ENCODE measurements around the gene SNPH.

SNPH gene

GRCh38 chr20:1325173-1326030, 59.3 kb downstream of the SNPH start:
- DNase-seq, result peak; percentile 76

DNA sequence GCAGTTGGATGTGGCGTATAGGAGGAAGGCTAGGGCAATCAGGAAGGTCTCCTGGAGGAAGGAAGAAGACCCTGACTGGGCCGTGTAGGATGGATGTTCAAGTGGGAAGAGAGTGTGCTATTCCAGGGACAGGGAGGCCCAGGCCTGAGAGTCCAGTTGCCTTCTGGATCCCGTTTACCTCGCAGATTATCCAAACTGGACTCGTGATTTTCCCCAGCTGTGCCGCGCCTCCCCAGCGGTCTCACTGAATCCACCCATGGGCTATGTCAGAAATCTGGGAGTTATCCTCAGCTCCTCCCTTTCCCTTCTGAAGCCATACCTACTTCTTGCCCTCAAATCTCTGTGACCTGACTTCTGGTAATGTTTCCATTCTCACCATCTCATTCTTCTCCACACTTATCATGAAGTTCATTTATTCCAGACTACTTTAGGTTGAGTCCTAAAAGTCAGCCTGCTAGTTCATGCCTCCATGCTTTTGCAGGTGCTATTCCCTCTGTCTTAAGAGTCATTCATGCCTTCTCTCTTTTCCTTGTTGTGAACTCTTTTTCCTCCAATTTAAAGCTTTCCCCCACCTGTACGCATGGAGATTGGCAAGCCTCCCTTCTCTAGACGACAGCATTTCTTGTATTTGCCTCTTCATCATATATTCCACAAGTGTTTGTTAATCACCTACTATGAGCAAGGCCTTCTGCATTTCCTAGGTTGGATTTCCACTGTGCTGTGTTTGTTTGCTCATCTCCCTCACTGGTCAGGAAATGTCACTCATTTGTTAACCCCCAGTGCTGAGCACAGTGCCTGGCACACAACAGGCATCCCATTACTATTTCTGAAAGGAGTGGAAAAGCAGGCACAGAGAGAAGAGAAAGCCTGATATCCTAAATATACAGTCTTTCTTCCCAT, 60.2 kb downstream of the SNPH start:
- no peak for DNase-seq

GRCh38 chr20:1327241-1327653, 61.2 kb downstream of the SNPH start:
- DNase-seq, result no peak

- no peak for DNase-seq
Measured at GRCh38 chr20:1327827-1328679, 62.0 kb downstream of the SNPH start.

- no peak for DNase-seq
Measured at GRCh38 chr20:1328680-1329330, 62.7 kb downstream of the SNPH start, which contains the start of gene SDCBP2. Gene SDCBP2 (minus strand): TSS chr20:1329139. CDS start chr20:1320416, 8,723 bp downstream.

- no peak for DNase-seq
Measured at GRCh38 chr20:1330075-1330830, 64.2 kb downstream of the SNPH start.

GRCh38 chr20:1331101-1331500, 65.0 kb downstream of the SNPH start:
- no peak for DNase-seq

GRCh38 chr20:1331801-1332453, 65.8 kb downstream of the SNPH start:
- no peak for DNase-seq

DNA sequence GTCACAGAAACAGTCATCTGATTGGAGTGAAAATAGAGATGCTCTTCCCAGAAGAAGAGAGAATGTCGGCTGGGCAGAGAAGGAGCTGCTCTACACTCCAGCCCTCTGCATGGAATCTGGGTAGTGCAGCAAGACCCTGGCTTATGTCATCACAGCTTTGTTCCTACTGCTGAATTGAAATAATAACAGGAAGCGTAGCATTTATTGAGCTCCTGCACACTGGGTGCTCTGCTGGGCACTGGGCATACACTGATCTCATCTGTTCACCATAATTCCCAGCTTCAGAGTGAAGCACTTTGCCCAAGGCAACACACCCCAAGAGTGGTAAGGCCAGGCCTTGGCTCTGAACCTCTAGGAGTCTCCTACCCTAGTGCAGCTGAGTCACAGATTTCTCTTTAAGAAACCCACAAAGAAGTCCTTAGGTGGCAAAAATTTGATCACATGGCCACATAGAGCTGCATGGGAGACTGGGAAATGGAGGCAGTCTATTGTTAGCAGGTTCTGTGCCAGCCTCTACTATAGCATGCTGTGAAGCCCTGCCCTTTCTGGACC, 66.7 kb downstream of the SNPH start:
- DNase-seq, result no peak

- no peak for DNase-seq
Measured at GRCh38 chr20:1333462-1334369, 67.6 kb downstream of the SNPH start.

- DNase-seq, result no peak
Measured at GRCh38 chr20:1334370-1334731, 68.3 kb downstream of the SNPH start.

DNA sequence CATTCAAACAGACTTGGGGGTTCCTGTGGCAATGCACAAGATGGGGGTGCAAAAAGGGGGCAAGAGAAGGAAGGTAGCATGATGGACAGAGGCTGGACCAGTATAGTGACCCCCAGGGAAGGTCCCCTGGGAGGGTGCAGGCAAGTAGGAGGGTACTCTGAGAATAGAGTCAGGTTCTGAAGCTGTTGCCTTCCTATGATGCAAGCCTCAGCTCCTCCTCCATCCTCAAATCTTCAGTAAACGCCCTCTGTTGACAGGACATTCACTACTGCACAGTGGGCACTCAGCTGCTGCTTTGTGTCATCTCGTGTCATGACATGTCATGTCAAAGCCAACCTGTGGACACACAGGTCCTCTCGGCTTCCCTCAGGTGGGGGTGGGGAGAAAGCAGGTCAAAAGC, 68.7 kb downstream of the SNPH start:
- no peak for DNase-seq

DNA sequence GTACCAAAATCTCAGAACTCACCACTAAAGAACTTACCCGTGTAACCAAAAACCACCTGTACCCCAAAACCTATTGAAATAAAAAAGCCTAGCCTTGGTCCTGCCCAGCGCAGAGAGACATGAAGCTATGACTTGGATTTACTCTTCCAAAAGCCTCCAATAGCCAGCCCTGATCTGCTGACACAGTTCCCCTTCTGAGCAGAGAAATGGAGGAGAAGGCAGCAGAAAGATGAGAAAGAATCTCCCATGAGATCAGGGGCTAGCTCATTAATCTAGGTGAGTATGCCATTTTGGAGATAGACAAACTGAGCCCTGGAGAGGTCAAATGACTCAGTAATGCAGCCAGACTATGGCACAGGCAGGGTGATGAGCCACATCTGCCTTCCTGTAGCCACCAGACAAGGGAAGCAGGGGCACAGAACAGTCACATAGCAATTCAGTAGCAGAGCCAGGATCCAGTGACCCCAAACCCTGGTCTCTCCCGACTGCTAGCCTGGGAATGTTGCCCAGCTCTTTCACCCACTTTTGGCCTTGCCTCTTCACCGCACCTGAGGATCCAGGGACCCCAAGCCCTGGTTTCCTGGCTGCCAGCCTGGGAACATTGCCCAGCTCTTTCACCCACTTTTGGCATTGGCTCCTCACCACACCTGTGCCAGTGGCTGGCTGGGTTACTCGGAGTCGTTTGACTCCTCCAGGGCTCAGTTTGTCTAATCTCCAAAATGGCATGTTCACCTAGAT, 70.0 kb downstream of the SNPH start:
- no peak for DNase-seq

DNA sequence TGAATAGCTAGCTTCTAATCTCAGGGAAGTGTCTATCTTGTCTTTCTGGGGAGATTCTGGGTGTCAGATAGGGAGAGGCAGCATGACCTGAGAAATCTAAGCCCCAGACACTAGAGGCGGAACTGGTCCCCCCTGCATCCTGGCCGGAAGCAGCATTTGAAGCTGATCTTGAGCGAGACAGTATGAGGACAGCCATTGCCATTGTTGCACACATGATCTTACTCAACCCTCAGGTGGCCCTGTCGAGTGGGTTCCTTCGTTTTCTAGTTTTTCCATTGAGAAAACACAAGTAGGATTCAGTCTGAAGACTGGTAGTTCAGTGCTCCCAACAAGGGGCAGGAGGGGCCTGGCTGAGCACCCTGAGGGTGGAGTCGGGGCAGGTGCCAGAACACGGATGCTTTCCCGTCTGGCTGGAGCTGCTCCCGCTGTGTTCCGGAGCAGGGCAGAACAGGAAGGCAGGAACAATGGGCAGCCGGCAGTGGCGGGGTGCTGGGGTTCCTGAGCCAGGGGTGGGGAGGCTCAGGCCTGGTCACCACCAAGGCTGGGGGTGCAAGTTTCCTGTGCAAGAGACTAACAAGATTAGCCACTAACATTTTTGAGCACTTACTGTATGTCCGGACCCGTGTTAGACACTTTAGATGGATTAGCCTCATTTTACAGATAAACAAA, 70.7 kb downstream of the SNPH start:
- no peak for DNase-seq

DNA sequence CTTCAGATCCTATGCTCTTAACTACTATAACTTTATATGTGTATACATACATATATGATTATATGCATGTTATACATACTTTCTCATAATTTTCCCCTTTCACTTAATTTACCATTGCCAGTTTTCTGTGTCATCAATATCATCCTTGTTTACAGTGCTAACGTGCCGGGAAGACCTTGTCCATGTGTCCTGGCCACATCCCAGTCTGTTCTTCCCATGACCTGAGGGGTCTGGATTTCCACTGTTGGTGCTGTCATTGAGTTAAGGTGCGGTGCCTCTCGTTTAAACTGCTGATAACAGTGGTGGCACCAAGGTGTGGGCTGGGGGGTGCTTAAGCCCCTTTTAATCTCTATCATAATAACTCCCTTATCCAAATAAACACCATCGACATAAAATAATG, 71.3 kb downstream of the SNPH start:
- no peak for DNase-seq

DNA sequence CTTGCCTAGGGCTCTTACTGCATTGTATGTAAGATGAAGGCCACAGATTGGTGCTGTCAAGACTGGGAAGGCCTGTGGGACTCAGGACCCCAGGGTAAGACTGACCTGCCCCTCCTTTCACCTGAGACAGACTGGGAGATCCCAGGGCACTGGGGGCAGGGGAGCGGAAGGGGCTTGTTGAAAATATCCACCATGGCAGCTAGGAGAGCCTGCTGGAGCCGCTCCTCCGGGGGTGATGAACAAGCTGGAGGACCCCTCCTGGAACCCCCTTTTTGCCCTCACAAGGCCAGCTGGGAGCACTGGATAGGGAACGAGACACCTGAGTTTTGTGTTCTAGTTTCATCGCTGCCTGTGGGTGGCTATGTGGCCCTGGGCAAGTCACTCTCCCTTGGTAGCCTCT, 72.0 kb downstream of the SNPH start:
- DNase-seq, result no peak

DNA sequence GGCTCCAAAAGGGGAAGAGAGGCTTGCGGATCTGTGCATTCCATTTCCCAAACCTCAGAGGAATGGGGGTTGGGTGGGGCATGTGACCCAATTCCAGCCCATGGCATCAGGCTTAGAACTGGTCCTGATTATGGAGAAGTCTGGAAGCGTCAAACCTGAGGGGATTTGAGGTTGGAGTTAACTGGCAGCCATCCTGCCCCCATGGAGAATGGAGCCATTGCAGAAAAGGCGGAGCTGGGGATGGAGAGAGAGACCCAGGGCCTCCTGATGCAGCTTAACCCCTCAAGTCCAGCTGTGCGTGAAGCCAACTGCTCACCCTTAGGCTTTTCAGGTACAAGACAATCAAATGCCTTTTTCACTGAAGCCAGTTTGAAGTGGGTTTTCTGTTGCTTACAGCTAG, 72.7 kb downstream of the SNPH start:
- DNase-seq, result no peak

- no peak for DNase-seq
Measured at GRCh38 chr20:1341561-1342265, 75.6 kb downstream of the SNPH start.
